Measurements from ENCODE around the gene RHOC.

The RHOC gene

DNA sequence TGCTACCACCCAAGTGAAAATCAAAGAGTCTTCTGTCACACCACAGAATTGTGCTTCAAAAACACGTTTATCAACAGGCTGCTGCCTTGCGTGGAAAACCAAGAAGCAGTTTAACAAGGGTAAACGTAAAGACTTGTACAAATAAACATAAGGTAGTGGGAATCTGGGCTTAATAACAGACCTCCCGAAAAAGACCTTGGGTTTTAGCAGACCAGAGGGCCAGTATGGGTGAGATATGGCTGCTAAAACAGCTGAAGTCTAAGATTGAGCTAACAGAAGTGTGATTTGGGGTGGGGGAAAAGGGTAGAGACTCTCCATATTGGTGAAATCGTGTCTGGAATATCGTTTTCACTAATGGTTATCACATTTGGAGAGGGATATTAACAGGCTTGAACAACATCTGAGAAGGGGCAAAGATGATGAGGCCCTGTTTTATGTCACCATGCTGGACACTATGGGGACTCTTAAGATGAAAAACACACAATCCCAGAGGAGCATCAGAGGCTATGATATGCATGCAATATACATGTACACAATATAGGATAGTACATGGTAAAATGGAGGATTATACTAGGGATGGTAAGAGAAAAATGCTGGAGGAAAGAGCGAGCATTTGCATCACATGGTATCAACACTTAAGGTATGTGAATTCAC is 31.1 kb downstream of the RHOC start:
- DNase-seq: no peak

DNA sequence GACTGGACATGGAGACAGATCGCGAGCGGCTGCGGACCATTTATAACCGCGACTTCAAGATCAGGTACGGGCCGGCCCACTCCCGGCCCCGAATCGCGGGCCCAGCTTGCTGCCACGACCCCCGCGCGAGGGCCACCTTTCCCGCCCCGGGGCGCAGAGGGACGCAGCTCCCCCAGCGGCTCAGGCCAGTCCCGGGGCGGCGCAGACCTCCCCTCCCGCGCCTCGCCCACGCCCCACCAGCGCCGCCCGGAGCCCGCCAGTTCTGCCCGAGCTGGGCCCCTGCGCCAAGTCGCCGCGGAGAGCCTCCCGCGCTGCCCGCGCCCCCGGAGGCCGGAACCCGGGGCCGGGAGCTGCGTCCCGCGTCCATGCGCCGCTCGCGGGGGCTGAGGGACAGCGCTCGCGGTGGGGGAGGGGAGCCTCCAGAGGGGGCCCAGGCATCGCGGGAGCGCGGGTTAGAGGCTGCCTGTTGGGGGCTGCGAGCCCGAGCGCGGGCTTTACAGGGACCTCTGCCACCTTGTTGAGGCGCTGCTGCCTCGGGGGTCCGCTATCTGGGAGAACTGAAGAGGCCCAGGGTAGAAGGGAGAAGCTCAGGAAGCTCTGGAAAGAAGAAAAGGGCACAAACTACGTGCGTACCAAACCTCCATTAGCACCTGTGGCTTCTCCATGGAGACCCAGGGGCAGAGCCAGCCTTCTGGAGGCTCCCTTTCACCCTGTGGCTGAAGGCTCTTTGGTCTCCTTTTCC is 31.8 kb downstream of the RHOC start:
- no peak for DNase-seq

DNA sequence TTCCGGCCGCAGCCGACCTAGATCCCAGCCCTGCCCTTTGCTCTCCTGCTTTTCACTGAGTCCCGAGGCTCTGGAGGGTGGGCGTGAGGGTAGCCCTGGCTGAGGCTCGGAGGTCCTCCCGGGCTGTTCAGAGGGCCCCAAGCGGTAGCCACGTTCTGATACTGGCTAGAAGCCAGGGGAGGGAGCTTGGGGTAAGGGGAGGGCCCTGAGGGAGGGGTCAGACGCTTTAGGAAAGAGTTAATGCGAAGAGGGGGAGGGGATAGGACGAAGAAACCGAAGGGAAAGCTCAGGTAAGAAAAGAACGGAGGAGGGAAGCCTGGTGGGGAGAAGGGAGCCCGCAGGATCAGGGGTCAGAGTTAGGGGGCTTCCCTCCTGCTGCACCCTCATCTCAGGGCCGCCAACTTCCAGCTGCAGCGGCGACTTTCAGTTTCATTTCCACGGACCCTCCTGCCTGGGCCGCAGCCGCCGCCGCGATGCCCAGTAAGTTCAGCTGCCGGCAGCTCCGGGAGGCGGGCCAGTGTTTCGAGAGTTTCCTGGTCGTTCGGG is 32.4 kb downstream of the RHOC start, which contains the start of gene MOV10:
TSS of gene MOV10 (plus strand) at position 220 of the 546 bp plus-strand sequence. CDS start at position 474, 254 bp downstream.
- peak; percentile 38 for DNase-seq

DNA sequence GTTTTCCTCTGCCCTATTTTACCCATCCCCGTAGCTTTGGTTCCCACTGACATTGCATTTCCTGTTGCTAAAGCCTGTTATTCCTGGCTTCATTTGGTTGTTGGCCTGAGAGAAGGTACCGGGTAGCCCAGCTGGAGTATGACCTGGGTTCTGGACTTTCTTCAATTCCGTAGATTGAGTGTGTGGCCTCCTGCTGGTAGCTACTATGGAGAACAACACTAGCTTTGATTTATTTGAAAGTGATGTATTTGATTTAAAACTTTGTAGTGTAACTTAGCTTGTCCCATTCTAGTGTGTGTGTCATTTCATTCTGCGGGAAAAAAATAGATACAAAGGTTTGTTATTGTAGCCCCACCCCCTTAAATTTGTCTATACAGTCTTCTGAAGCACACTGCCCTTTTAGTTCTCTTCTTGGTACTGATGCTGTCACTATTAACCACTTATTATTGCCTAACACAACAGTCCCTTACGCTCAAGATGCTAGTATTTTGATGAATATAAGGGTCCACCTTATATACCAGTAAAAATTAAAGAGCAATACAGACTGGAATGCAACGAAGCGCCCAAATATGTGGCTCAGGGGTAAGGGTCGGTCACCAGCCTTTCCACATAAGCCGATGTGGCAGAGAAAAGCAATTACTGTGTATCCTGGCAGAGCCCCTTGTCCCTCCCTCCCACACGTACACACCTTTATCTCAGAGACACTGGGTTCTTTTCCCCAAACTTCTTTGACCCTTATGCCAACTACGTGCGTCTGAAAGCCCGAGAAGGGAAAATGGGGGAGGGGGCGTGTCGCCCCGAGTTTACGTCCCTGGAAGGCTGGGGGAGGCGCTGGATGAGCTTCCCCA is 33.1 kb downstream of the RHOC start:
- DNase-seq: peak; percentile 4

DNA sequence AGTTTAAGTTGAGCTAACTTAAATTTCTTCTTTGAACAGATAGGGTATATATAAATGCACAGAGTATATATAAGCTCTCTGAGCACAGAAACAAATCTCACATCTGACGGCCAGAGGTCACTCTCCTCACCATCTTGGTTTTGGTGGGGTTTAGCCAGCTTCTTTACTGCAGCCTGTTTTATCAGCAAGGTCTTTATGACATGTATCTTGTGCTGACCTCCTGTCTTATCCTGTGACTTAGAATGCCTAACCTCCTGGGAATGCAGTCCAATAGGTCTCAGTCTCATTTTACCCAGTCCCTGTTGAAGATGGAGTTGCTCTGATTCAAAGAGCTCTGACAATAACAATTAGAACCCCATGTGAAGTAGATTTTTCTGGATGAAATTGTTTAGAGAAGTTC is 34.1 kb downstream of the RHOC start:
- DNase-seq: no peak

DNA sequence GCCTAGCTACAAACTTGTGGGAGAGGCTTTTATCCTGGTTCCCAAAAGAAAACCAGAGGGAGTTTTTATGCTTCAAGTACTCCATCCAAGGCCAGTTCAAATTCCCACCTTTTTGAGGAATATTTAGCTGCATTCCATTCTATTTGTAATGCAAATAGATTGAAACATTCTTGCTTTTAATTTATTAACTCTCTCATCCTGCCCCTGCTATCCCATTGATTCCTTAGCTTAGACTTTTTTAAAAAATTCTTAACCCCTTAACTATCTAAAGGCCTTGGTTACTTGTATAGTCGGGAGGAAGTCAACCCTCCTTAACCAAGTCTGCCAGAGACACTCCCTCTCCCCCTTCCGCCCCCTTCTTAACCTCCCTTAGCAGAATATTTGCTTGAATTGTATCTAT is 34.9 kb downstream of the RHOC start:
- DNase-seq: no peak

DNA sequence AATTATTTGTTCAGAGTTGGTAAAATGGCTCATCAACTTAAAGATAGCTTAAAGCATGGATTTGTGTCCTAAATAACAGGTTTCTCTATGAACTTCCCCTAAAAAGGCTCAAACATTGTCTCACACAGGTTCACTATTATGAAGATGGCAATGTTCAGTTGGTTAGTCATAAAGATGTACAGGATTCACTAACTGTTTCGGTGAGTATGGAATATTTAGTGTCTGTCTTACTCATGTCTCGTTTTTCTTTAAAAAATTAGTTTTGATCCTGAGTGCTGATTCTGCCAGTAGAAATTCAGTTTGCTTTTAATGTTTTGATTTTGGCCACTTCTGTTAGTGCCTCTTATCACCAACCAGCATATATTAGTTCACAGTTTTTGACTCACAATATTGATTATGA is 40.0 kb downstream of the RHOC start:
- no peak for DNase-seq

DNA sequence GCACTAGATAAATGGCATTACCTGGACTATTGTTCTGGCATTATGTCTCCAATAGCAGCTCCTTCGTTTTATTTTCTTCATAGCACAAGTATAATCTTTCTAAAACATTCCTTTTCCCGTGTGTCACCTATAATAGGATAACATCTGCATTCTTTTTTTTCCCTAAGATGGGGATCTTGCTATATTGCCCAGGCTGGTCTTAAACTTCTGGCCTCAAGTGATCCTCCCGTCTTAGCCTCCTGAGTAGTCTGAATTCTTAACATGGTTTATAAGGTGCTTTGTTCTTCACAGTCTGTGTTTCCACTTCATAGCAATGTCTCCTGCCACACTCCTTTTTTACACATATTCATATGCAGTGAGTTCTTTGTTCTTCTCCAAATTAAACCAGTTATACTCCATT is 41.1 kb downstream of the RHOC start:
- no peak for DNase-seq

DNA sequence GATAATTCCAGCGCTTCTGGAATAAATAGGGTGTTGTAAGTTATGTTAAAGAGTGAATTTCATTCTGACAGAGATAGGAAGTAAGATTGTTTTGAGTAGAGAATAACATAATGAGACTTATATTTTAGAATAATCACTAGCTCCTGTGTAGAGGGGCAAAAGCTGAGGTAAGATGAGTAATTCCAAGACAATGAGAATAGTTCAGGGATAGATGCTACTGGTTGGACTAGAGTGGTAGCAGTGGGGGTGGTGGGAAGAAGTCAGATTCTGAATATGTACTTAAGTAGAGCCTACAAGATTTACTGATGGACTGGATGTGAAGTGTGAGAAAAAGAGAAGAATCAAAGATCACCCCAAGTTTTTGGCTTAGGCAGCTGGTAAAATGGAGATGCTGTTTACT is 55.7 kb downstream of the RHOC start:
- no peak for DNase-seq
